Epithelial cell of prostate (primary cell): ENCODE data around the gene SPANXD.
"Not testable (repeated sequence)": the region's sequence is repeated elsewhere in the genome, so short reads cannot be mapped to it uniquely, and the experiment has no call there.

ENCODE experiments used
- DNase-seq: peaks from one replicate; pipeline ENCODE4 v3.0.0-alpha.2; 2011; ENCODE audit warnings: low read depth, low spot score
- H3K27ac ChIP-seq: fragments of 450-650 bp; 2 replicates; pipeline ENCODE4 v1.5.1; 2017; ENCODE audit warnings: mild to moderate bottlenecking

SPANXD gene

DNA sequence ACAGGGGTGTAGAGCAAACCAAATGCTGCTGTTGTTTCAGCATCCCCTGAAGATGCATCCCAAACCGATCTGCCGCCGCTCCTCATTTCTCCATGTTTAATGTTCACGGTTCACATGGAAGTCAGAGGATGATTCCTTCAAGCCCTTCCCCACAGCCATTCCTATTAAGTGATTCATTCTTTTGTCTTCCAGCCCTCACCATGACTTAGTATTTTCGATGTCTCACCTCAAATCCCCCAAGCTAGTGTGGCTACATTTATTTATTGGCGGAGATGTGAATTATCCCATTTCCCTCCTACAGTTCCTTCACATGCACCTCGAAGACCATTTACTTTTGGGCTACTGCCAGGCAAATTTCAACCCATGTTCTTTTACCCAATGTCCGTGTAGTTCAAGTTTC is at the start of gene SPANXD:
Gene SPANXD, minus strand, starts transcription at position 101 of the 400 bp plus-strand sequence. CDS start 334 bp downstream, outside the sequence.
- not testable (repeated sequence) for H3K27ac ChIP-seq, DNase-seq

DNA sequence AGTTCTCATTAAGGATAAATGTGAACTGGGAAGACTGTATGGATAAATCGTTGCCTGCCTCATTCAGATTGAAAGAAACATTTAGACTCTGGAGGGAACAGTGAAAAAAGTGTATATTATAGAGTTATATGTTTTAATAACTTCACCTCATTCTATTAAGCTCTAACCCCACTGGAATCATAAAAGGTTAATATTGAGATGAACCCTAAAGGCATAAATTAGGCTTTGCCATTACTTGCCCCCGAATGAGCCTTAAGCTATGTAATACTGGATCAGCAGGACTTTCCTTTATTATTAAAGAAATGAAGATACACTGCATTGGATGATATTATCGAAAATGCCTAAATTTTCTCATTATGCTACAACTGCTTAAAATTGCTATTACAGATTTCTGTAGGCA is 44.1 kb upstream of the SPANXD start:
- H3K27ac ChIP-seq = no peak overlapping the region
- no peak for DNase-seq

- no peak overlapping the region for H3K27ac ChIP-seq
- DNase-seq = no peak
These were observed 38.1 kb upstream of the SPANXD start for GRCh38 chrX:141736656-141737055.

DNA sequence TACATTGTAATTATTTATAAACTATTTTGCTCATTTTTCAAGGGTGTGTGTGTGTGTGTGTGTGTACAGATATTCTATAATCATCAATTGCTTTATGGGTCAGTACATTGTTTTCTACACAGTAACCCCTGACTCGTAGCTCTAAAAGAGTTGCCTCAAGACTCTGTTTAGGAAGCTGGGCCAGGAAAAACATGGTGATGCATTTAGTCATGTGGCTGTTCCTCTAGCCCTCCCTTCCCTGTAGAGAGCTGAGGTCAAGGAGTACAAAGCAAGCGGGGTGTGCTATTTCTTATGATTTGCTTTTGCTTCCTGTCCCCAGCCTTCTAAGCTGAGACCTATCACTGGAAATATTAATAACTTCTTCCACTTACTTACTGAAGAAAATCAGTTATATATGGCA is 34.8 kb upstream of the SPANXD start:
- no peak for DNase-seq
- H3K27ac ChIP-seq = no peak overlapping the region

GRCh38 chrX:141732031-141732430 is 33.5 kb upstream of the SPANXD start:
- no peak for DNase-seq

DNA sequence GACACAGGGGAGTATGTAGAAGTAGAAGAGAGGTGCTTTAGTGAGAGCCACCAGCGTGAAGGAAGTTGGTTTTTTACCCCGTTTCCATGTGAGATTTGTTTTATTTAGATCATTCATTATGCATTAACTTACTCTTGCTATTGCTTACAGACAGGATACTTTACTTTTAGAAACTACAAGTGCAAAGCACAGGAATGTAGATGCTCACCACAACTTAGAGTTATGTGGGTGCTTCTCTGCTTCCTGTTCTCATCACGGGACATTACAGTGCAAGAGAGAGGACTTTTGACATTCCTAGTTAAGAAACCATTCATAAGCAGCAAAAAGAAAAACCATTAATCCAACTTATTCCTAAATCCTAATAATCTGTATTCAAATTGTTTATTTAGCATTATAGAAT is 25.6 kb upstream of the SPANXD start:
- H3K27ac ChIP-seq = no peak overlapping the region

More at GRCh38 chrX:141732031-141732430, 33.5 kb upstream of the SPANXD start:
- H3K27ac ChIP-seq = no peak overlapping the region

DNA sequence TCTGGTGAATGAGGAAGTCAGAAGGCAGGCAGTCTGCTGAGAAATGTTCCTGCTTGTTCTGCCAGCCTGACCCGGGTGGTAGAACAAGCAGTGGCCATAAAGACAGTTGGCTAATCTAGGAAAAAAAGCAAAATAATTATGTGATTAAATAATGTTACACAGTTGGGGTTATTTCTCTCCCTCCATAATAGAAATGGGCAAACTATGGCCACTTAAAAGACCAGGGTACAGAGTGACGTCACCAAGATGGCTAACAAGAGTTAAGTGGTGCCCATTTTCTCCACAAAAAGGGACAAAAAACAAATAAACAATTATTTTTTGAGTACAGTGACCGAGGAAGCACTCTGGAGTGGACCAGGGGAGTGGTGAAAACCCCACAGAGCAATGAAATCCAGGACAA is 16.1 kb upstream of the SPANXD start:
- DNase-seq = no peak
- H3K27ac ChIP-seq = no peak overlapping the region

More for the DNA sequence above, 25.6 kb upstream of the SPANXD start:
- no peak for DNase-seq

DNA sequence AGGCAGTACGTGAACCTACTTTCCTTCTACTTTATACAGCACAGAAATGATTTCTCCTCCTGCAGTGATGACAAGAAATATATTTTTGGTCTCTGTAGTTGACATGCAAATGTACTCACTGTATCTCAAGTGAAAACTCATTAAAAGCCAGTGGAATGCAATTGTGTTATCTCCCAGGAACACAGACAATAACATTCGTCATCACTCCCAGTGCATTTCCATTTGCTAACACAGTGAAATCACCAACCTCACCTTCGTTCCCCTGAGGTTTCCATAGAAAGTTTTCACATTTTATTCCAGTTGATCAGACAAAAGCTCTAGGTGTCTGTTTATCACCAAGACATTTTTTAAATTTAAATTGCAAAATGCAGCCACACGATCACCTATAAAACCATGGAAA is 2.5 kb upstream of the SPANXD start:
- DNase-seq = no peak
- H3K27ac ChIP-seq = no peak overlapping the region

GRCh38 chrX:141673946-141674345 is 24.6 kb downstream of the SPANXD start:
- no peak overlapping the region for H3K27ac ChIP-seq

GRCh38 chrX:141669689-141670088 is 28.9 kb downstream of the SPANXD start:
- DNase-seq = no peak
- H3K27ac ChIP-seq = no peak overlapping the region

More at GRCh38 chrX:141673946-141674345, 24.6 kb downstream of the SPANXD start:
- DNase-seq = no peak

GRCh38 chrX:141668371-141668770 is 30.2 kb downstream of the SPANXD start:
- H3K27ac ChIP-seq = no peak overlapping the region
- DNase-seq = no peak

GRCh38 chrX:141662781-141663180 is 35.8 kb downstream of the SPANXD start:
- no peak overlapping the region for H3K27ac ChIP-seq
- DNase-seq = no peak

DNA sequence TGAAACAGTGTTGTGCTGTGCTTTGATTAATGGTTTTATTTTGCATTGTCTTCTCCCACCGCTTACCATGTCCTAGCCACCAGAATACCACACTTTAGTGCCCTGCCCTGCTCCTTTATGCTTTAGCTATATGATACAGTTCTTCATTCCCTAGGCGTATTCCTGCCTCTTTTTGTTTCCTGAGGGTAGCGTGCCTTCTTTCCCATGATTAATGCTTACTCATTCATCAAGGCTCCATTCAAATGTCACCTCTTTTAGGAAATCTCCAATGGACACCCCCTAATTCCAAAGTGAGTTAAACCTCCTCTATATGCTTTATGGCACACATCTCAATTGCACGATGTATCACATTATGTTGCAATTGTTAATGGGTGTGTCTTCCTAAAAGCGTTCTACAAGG is 46.3 kb downstream of the SPANXD start:
- H3K27ac ChIP-seq = no peak overlapping the region
- DNase-seq = no peak
